Fibroblast of skin of right quadriceps (primary cell): ENCODE measurements around the gene TBC1D7.
A peak's percentile ranks its signal among the peaks of the same experiment; 100 is the strongest.

ENCODE experiments used
- DNase-seq: peaks from one replicate; pipeline ENCODE4 v3.0.0-alpha.2; 2013

Gene TBC1D7

DNA sequence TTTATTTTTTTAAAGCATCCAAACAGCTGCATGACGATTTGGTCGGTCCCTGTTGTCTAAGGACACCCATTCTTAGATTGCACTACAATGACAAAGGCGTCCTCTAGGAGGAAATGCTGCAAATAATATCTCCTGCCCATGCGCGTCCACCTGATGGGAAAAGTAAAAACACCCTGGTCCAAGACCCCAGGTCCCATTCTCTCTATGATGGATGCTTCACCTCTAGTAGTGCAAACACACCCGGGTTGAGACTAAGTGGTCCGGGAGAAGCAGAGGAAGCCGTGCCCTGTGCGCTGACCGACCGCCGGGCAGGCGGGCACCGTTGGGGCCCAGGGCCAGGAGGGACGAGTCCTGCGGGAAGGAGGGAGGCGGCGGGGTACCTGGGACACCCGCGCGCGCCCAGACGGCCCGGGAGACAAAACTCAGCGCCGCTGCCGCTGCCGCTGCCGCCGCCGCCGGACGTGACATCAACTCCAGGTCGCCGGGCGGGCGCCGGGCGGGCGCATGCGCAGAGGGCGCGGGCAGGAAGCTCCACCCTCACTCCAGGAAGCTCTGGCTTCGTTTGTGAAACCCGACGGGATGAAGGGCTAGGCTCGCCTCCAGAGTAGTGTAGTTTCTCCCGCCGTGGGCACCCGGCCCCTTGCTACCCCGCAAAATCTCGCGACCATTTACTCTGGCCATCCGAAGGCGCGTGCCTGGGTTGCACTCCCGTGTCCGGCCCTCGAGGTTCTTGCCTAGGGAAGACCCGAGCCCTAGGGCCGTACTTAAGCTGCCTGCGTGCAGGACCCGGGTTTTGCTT lies at the start of gene TBC1D7:
TSS of gene TBC1D7 (minus strand) at position 462 of the 799 bp plus-strand sequence. CDS start 1,639 bp downstream, outside the sequence.
- peak; percentile 90 for DNase-seq

- no peak for DNase-seq
These were observed 48.9 kb upstream of the TBC1D7 start for GRCh38 chr6:13377054-13377758.

GRCh38 chr6:13375360-13375878 lies 47.1 kb upstream of the TBC1D7 start:
- no peak for DNase-seq

- DNase-seq: no peak
These were observed 45.6 kb upstream of the TBC1D7 start for GRCh38 chr6:13373919-13374318.

DNA sequence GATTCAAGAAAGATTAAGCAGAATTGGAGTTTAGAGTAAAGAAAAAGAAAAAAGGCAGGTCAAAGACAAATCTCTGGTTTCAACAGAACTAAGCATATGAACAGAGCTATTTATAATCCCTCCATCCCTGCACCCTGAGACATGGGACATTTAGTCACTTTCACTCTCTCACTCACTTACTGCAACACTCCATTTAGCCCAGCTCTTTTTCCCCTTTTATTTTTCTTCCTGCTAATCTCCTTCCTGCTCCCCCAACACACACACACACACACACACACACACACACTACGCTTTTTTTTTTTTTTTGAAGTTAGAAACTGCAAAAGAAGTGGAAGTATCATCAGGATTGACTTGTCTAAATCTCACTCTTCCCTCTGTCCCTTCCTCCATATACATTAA lies 45.1 kb upstream of the TBC1D7 start:
- DNase-seq: no peak

DNA sequence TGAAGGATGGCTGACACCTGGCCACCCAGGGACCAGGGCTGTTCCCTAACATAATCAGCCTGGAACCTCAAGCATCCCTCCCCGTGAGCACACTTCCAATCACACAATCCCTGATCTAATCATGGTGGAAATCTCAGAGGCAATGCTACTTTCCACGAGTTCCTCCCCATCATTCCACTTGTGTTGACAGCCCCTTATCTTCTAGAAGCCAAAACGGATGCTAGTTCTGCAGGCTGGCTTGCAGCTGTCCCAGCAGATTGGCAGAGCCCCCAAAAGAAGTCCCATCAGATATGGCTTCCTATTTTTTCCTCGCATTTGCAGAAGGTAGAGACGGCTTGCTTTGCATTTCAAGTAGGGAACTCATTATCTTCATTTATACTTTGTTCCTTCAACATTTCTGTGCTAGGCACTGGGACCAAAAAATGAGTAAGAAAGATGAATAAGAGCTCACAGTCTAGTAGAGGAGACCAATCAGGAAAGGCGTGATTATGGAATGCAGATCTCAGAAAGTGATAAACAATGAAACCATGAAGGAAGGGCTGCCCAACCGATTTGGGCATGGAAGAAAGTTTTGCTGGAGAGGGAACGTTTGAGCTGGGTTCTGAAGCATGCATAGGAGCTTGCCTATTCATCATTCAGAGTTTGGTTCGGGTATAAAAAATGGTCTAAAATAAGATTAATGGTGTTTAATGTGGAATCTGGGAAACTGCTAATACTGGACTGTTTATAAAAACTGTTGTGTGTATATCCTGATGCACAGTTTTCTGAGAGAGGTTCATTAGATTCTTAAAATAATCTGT lies 44.6 kb upstream of the TBC1D7 start:
- DNase-seq: no peak

GRCh38 chr6:13372076-13372475 lies 43.7 kb upstream of the TBC1D7 start:
- no peak for DNase-seq

DNA sequence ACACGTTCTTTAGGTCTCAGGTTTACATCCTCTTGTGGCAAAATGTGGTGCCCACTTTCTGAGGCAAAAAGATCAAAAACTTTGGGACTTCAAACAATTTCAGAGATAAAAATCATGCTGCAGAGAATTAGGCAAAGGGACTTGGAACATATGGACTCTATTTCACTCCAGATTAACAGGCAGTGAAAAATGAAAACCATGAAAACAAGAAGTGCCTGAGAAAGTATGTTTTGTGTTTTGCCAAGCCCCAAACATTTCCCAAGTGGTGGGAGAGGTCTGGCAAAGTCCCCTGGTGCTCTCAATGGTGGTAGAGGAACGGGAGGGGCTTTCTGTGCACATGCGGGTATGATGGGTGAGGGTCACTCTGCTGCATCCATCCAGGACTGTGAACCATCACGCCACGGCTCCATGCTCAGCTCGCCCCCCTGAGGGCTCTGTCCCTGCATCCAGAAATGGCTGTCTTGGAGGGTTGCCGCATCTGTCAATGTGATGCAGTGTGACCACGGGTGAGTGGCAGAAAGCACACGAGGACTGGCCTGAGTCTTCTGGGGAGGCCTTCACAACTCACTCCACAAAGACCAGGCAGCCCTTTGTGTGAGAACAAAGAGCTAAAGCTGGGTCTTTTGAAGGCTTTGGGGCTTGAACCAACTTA lies 43.2 kb upstream of the TBC1D7 start:
- no peak for DNase-seq

GRCh38 chr6:13370623-13371022 lies 42.3 kb upstream of the TBC1D7 start:
- DNase-seq: no peak

DNA sequence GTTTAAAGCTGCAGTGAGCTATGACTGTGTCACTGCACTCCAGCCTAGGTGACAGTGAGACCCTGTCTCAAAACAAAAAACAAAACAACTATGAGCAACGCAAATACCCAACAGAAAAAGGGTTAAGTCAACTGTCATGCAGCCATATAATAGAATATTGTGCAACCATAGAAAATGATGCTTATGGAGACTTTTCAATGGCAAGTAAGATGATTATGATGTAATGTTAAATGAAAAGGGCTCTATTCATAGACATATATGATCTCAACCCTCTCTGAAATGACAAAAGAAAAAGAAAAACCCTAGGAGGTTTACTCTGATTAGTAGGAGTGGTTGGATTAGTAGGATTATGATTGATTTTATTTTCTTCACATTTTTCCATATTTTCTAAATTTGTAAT lies 41.3 kb upstream of the TBC1D7 start:
- no peak for DNase-seq

GRCh38 chr6:13368731-13369115 lies 40.4 kb upstream of the TBC1D7 start:
- peak; percentile 53 for DNase-seq

GRCh38 chr6:13368079-13368730 lies 39.9 kb upstream of the TBC1D7 start:
- no peak for DNase-seq

DNA sequence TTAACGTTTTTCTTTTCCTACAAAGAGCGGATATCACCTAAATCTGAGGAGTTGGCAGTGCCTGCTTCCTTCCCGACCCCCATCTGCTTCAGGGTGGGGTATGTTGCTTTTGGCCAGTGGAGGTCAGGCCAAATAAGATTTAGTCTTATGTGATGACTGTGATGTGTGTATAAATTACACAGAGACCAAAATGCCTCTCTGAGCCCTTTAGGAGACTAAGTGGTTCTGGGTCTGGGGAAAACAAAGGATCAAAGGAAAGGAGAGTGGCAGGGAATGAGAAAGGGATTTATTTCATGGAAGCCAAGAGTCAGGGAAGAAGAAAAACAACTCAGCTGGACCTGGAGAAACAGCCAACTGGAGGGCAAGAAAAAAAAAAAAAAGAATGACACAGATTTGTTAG lies 39.1 kb upstream of the TBC1D7 start:
- DNase-seq: no peak

GRCh38 chr6:13365320-13365719 lies 37.0 kb upstream of the TBC1D7 start:
- no peak for DNase-seq

- DNase-seq: no peak
These were observed 36.5 kb upstream of the TBC1D7 start for GRCh38 chr6:13364842-13365241.

DNA sequence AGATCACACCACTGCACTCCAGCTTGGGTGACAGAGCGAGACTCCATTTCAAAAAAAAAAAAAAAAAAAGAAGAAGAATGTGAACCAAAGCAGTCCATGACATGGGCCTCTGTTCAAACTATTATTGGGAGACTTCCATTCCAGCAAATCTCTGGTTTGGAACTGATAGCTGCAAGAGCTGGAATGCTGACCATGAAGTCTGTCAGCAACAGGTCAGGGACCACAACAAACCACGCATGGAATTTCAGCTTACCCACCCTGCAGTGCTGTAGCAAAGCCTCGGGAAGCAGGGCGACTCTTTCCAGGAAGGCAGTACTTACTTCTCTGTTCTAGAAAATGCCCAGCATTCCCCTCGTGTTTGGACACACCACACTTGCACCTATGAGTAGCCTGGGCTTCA lies 34.1 kb upstream of the TBC1D7 start:
- DNase-seq: peak; percentile 39

DNA sequence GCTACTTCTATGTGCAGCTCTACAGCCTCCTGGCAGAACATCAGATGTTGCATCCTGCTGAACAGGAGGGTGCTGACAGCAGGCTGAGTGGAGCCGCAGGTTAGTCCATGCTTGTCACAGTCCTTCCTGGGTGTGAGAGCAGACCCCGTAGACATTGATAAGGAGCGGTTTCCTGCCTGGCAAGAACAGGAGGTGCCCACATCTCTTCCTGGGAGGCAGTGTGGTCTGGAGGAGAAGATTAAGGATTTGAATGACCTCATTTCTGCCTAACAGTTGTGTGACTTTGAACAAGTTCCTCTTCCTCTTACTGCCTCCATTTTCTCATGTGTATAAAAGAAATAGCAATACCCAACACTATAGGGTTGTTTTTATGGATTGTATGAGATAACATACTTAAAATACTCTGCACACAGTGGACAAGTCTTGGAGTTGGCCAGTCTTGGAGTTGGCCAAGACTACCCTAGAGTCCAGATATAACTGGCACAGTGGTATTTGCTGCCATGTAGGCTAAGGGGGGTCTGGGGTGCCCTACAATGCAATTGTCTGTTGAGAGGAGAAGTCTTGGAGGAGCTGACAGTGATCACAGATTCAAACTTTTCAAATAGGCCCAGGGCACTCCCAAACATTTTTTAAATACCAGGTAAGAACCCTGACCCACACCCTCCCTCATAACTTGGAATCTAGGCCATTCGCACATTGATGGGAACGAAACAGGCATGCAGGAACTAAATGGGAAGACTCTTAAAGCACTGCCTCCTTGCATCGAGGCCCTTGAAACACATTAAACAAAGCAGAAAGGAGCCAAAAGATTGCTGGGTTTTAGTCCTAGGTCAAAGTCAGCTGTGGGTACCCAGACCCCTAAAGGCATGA lies 32.6 kb upstream of the TBC1D7 start:
- DNase-seq: no peak

GRCh38 chr6:13359287-13359686 lies 30.9 kb upstream of the TBC1D7 start:
- no peak for DNase-seq

DNA sequence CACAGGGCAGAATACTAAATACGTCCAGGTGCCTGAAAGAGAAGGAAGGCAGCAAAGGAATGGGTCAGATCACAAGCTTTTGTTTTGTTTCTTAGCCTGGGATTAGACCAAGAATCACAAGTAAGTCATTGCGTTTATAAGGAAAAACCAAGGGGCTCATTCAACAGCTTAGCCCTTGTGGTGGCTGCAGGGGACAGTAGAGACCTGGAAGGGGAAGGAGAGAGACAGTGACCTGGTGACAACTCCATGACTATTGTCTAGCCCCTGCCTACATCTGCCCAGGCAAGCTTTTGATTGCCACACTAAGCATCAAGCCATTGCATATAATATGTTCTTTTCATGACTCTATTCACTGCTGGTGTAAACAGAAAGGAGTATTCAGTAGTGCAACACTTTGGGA lies 30.2 kb upstream of the TBC1D7 start:
- no peak for DNase-seq

DNA sequence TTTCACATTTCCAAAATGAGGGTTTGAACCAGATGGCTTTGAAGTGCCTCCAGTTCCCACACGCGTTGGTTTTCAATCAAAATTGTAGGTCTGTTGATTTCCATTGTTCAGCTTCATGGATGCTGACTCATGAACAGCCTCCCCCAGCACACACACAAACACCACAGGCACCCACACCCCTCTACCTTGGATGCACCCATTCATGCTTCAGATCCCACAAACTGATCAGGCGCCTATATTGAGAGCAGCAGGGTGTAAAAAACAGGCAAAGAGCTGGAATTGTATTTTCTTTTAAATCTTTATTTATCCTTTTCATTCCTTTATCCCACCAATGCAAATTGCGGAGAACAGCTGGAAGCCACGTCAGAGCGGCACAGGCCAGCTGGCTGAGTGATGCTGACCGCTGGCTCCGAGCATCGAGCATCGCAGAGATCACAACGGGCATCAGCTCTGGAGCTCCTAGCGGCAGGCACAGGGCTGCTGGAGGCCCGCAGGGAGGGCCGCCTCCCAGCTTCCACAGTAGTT lies 29.3 kb upstream of the TBC1D7 start:
- peak; percentile 30 for DNase-seq
